ENCODE measurements around the gene GRIK2.

The GRIK2 gene

GRCh38 chr6:101454106-101454676 lies 60.7 kb downstream of the GRIK2 start:
- DNase-seq (ENCODE audit: low read depth, low spot score), result no peak

- peak; percentile 4 for DNase-seq (ENCODE audit: low read depth, low spot score)
Measured at GRCh38 chr6:101458336-101458735, 64.8 kb downstream of the GRIK2 start.

GRCh38 chr6:101458826-101459225 lies 65.3 kb downstream of the GRIK2 start:
- no peak for DNase-seq (ENCODE audit: low read depth, low spot score)

- DNase-seq (ENCODE audit: low read depth, low spot score), result no peak
Measured at GRCh38 chr6:101462576-101462975, 69.1 kb downstream of the GRIK2 start.

- no peak for DNase-seq (ENCODE audit: low read depth, low spot score)
Measured at GRCh38 chr6:101465863-101466262, 72.4 kb downstream of the GRIK2 start.

- no peak for DNase-seq (ENCODE audit: low read depth, low spot score)
Measured at GRCh38 chr6:101477436-101477835, 83.9 kb downstream of the GRIK2 start.

GRCh38 chr6:101478891-101479290 lies 85.4 kb downstream of the GRIK2 start:
- DNase-seq (ENCODE audit: low read depth, low spot score), result no peak

GRCh38 chr6:101482606-101483005 lies 89.1 kb downstream of the GRIK2 start:
- DNase-seq (ENCODE audit: low read depth, low spot score), result no peak

GRCh38 chr6:101484781-101485180 lies 91.3 kb downstream of the GRIK2 start:
- DNase-seq (ENCODE audit: low read depth, low spot score), result no peak

- DNase-seq (ENCODE audit: low read depth, low spot score), result no peak
Measured at GRCh38 chr6:101486124-101486523, 92.6 kb downstream of the GRIK2 start.

GRCh38 chr6:101486726-101487125 lies 93.2 kb downstream of the GRIK2 start:
- no peak for DNase-seq (ENCODE audit: low read depth, low spot score)

GRCh38 chr6:101489456-101489855 lies 95.9 kb downstream of the GRIK2 start:
- DNase-seq (ENCODE audit: low read depth, low spot score), result no peak

GRCh38 chr6:101490857-101491256 lies 97.3 kb downstream of the GRIK2 start:
- DNase-seq (ENCODE audit: low read depth, low spot score), result no peak

GRCh38 chr6:101502818-101503217 lies 109.3 kb downstream of the GRIK2 start:
- DNase-seq (ENCODE audit: low read depth, low spot score), result no peak

- DNase-seq (ENCODE audit: low read depth, low spot score), result no peak
Measured at GRCh38 chr6:101509536-101509935, 116.0 kb downstream of the GRIK2 start.

- DNase-seq (ENCODE audit: low read depth, low spot score), result no peak
Measured at GRCh38 chr6:101513181-101513580, 119.7 kb downstream of the GRIK2 start.

- no peak for DNase-seq (ENCODE audit: low read depth, low spot score)
Measured at GRCh38 chr6:101516578-101516977, 123.1 kb downstream of the GRIK2 start.

- no peak for DNase-seq (ENCODE audit: low read depth, low spot score)
Measured at GRCh38 chr6:101517632-101518031, 124.1 kb downstream of the GRIK2 start.

- no peak for DNase-seq (ENCODE audit: low read depth, low spot score)
Measured at GRCh38 chr6:101522254-101522653, 128.7 kb downstream of the GRIK2 start.

GRCh38 chr6:101527467-101527866 lies 134.0 kb downstream of the GRIK2 start:
- DNase-seq (ENCODE audit: low read depth, low spot score), result no peak

GRCh38 chr6:101528801-101529200 lies 135.3 kb downstream of the GRIK2 start:
- DNase-seq (ENCODE audit: low read depth, low spot score), result no peak

GRCh38 chr6:101531538-101531937 lies 138.0 kb downstream of the GRIK2 start:
- no peak for DNase-seq (ENCODE audit: low read depth, low spot score)

GRCh38 chr6:101534386-101534785 lies 140.9 kb downstream of the GRIK2 start:
- no peak for DNase-seq (ENCODE audit: low read depth, low spot score)

- DNase-seq (ENCODE audit: low read depth, low spot score), result no peak
Measured at GRCh38 chr6:101534821-101535220, 141.3 kb downstream of the GRIK2 start.
